ENCODE results near the gene RASGRP2. TPM values are rescaled to one million over a fixed set of nuclear protein-coding genes. Genes with fewer than 3 reads are reported as not detected.

RASGRP2 gene
- total and polyA plus RNA-seq, 2 donors (not counting 3 experiments of a cell fraction or from before 2014, with no cell fraction given), result 1.2 to 2.3 TPM

- dilution Hi-C loops (cut with MboI; ENCODE audit: extremely low pct_ligation_motif_present, low sequenced_read_pairs), result no loop called here
- ChIA-PET POLR2A (no interaction called here), CTCF (interaction anchor here (1.4 to 1.7 kb wide), 2 partner anchors 11 to 13 kb away, joined by 3 read pairs; partner anchors contain the start of genes MAP4K2 and SF1)
Measured at GRCh38 chr11:64791781-64792291, 47.9 kb upstream of the RASGRP2 start.

More at GRCh38 chr11:64791781-64792291, 47.9 kb upstream of the RASGRP2 start:
- BruUV-seq (replicated peaks), result no TSS peak
- Histone ChIP-seq H3K36me3 (ENCODE audit: control insufficient read depth in 2 of 2, extremely low read depth in 1 of 2, insufficient read depth in 2 of 2, low read length in 2 of 2) (peaks cover 3 to 23% of the 10 kb centered on the region in 2 experiments), H3K9ac (replicated peaks; ENCODE audit: extremely low read depth, insufficient read depth, low read length) (no peak overlapping the region), H3K27ac (ENCODE audit: insufficient read depth, low read depth, low read length) (no peak overlapping the region), H3K9me1 (replicated peaks; ENCODE audit: control insufficient read depth, extremely low read depth, insufficient read depth, low read length) (no peaks in the 10 kb centered on the region), H3K4me2 (ENCODE audit: insufficient read depth, low read length) (no peak overlapping the region), H3K4me1 (ENCODE audit: control insufficient read depth, extremely low read depth, insufficient read depth, low read length) (no peaks in the 10 kb centered on the region), H3K9me3 (replicated peaks; ENCODE audit: control insufficient read depth, insufficient read depth, low read length) (no peaks in the 10 kb centered on the region), H2AFZ (ENCODE audit: low read depth, low read length) (no peak overlapping the region), H3K4me3 (replicated peaks in 1 of 3; ENCODE audit: insufficient read depth in 1 of 3, low read depth in 1 of 3, low read length in 3 of 3) (no peak overlapping the region), H3K79me2 (ENCODE audit: control insufficient read depth, insufficient read depth, low read length) (no peaks in the 10 kb centered on the region), H4K20me1 (replicated peaks; ENCODE audit: control insufficient read depth, extremely low read depth, insufficient read depth, low read length) (no peaks in the 10 kb centered on the region), H3K27me3 (ENCODE audit: control insufficient read depth in 2 of 2, insufficient read depth in 2 of 2, low read length in 2 of 2) (no peaks in the 10 kb centered on the region)
- intact Hi-C loops (cut with micrococcal nuclease), result no loop called here
- TF ChIP-seq POLR2AphosphoS5 (IDR thresholded peaks at IDR 0.05; ENCODE audit: insufficient read depth, low read depth, low read length), result no peak
- TF ChIP-seq FOS (IDR thresholded peaks at IDR 0.05; ENCODE audit: borderline replicate concordance, insufficient read depth, low read length), result no peak
- TF ChIP-seq GATA2 (IDR thresholded peaks at IDR 0.05; ENCODE audit: insufficient read depth, insufficient read length, low read depth, low read length), result no peak
- TF ChIP-seq JUN (IDR thresholded peaks at IDR 0.05; ENCODE audit: borderline replicate concordance, insufficient read depth, insufficient read length, low read depth), result no peak
- TF ChIP-seq MAX (IDR thresholded peaks at IDR 0.05; ENCODE audit: insufficient read depth, insufficient read length), result no peak
- TF ChIP-seq POLR2A (IDR thresholded peaks at IDR 0.05; ENCODE audit: low read depth, low read length), result no peak
- TF ChIP-seq, protein P1, sequence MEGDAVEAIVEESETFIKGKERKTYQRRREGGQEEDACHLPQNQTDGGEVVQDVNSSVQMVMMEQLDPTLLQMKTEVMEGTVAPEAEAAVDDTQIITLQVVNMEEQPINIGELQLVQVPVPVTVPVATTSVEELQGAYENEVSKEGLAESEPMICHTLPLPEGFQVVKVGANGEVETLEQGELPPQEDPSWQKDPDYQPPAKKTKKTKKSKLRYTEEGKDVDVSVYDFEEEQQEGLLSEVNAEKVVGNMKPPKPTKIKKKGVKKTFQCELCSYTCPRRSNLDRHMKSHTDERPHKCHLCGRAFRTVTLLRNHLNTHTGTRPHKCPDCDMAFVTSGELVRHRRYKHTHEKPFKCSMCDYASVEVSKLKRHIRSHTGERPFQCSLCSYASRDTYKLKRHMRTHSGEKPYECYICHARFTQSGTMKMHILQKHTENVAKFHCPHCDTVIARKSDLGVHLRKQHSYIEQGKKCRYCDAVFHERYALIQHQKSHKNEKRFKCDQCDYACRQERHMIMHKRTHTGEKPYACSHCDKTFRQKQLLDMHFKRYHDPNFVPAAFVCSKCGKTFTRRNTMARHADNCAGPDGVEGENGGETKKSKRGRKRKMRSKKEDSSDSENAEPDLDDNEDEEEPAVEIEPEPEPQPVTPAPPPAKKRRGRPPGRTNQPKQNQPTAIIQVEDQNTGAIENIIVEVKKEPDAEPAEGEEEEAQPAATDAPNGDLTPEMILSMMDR (IDR thresholded peaks at IDR 0.05; ENCODE audit: extremely low read depth in 1 of 2, insufficient read depth in 1 of 2, low read depth in 1 of 2, low read length in 2 of 2), result no peak
- TF ChIP-seq EZH2 (IDR thresholded peaks at IDR 0.05; ENCODE audit: borderline replicate concordance, low read depth, low read length, severe bottlenecking), result no peak
- TF ChIP-seq MYC (IDR thresholded peaks at IDR 0.05; ENCODE audit: low read depth, low read length), result no peak
- DNase-seq (ENCODE audit: low read depth, low spot score) (no peak), FAIRE-seq (no peak)
